ENCODE measurements around the gene HSBP1.

HSBP1 gene

DNA sequence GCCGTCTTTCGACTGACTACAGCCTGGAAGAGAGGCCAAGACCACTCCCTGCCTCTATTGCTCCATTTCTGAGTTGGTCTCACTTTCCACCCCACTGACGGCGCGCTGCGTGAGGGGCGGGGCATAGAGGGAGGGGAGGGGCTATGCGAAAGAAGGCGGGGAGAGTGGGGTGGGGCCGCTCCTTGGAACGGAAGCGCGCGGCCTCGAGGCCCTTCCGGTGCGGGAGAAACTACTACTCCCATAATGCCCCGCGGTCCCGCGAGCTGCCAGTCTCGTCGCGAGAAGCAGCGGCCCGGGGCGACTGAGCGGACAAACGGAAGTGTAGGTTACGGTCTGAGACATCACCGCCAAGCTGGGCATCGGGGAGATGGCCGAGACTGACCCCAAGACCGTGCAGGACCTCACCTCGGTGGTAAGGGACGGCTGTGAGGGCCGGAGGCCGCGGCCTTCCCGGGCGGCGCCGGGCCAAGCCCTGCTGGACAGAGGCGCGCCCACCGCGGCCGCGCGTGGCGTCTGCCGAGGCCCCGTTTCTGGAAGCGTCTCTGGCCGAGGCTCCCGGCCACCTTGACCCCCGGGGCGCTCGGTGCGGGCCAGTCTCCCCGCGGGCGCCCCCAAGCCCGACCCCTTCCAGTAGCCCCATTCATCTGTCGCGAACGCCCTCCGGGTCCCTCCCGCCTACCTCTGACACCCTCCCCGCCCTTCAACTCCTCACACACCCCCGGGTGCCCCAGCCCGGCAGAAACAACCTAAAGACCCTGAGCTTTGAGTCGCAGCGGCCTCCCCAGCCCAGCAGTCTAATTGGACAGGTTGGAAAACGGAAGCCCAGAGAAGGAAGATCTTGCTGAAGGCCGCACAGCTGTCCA, at the start of gene HSBP1:
TSS of gene HSBP1 (plus strand) at position 269 of the 863 bp plus-strand sequence. CDS start at position 368, 99 bp downstream.
- TF ChIP-seq, protein P1, sequence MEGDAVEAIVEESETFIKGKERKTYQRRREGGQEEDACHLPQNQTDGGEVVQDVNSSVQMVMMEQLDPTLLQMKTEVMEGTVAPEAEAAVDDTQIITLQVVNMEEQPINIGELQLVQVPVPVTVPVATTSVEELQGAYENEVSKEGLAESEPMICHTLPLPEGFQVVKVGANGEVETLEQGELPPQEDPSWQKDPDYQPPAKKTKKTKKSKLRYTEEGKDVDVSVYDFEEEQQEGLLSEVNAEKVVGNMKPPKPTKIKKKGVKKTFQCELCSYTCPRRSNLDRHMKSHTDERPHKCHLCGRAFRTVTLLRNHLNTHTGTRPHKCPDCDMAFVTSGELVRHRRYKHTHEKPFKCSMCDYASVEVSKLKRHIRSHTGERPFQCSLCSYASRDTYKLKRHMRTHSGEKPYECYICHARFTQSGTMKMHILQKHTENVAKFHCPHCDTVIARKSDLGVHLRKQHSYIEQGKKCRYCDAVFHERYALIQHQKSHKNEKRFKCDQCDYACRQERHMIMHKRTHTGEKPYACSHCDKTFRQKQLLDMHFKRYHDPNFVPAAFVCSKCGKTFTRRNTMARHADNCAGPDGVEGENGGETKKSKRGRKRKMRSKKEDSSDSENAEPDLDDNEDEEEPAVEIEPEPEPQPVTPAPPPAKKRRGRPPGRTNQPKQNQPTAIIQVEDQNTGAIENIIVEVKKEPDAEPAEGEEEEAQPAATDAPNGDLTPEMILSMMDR (IDR thresholded peaks at IDR 0.05; ENCODE audit: poor library complexity, severe bottlenecking) = no peak
- peaks cover 4% of the 10 kb centered on the region for H3K4me1 ChIP-seq (ENCODE audit: insufficient read depth, poor library complexity, severe bottlenecking)
- peak; percentile 93 for ATAC-seq (ENCODE audit: low read depth)

DNA sequence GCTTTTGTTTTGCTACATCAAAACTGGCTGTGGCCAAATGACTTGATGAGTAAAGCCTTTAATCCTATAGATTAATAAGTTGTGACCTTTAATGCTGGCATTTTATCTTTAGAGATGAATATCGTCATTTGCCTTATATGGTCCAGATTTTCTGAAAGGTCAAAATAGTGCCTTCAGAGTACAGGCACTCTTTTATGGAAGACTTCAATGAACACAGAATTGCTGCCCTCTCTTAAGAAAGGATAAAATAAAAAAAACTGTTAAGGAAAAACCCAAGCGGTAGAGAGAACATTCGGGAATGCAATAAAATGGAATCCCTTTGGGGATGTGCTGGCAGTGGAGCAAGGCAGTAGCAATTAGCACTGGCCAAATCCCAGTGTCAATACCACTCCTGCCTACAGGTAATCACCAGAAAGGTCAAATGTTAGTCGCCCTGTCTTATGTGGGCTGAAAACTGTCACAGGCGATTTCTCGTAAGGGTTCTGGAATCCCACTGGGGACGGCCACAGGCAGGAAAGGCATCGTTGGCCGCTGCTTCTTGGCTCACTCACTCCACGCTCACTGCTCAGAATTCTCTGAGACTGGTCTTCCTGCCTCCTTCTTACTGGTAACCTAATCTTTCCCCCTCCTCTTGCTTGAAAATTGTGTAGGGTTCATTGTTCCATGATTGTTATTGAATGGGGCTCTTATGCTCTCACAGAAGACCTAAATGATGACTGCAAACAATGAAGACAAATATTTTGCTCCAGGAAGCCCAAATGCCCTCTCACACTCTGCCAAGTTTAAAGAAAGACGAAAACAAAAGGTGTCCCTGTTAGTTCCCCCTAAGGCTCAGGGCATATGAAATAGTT, 45.4 kb upstream of the HSBP1 start:
- no peaks in the 10 kb centered on the region for H3K9me3 ChIP-seq (ENCODE audit: severe bottlenecking)
- no peaks in the 10 kb centered on the region for H3K4me1 ChIP-seq (ENCODE audit: insufficient read depth, poor library complexity, severe bottlenecking)
- no peak overlapping the region for H3K4me3 ChIP-seq (ENCODE audit: severe bottlenecking)
- ATAC-seq (ENCODE audit: low read depth) = no peak
- no peak for DNase-seq (ENCODE audit: low spot score)
- H3K27me3 ChIP-seq (ENCODE audit: insufficient read depth, poor library complexity, severe bottlenecking) = no peaks in the 10 kb centered on the region
- TF ChIP-seq, protein P1 (IDR thresholded peaks at IDR 0.05; ENCODE audit: poor library complexity, severe bottlenecking) = no peak
- H3K27ac ChIP-seq (ENCODE audit: poor library complexity, severe bottlenecking) = no peak overlapping the region
- no peaks in the 10 kb centered on the region for H3K36me3 ChIP-seq (ENCODE audit: low read depth)

More for the DNA sequence above, at the start of gene HSBP1:
- Histone ChIP-seq H3K36me3 (ENCODE audit: low read depth) (peaks cover 34% of the 10 kb centered on the region), H3K27me3 (ENCODE audit: insufficient read depth, poor library complexity, severe bottlenecking) (no peaks in the 10 kb centered on the region), H3K27ac (ENCODE audit: poor library complexity, severe bottlenecking) (peak within 1 kb of the TSS; percentile 40), H3K9me3 (ENCODE audit: severe bottlenecking) (no peaks in the 10 kb centered on the region), H3K4me3 (ENCODE audit: severe bottlenecking) (peak within 1 kb of the TSS; percentile 93)
- peak; percentile 96 for DNase-seq (ENCODE audit: low spot score)

DNA sequence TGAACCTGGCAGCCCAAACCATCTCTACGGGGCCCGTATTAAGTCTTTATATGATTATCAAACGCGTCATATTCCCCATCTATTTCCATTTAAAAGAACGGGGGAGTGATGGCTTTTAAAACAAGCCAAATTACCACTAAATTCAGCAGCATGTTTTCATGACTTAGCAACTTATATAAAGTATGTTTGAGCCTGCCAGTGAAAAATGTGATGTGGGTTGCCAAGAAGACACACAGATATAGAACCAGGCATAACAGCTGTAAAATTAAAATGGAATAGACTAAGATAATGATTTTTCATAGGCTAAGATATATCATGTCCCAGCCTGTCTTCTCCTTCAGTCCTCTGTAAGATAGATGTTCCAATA, 44.8 kb upstream of the HSBP1 start:
- TF ChIP-seq, protein P1 (IDR thresholded peaks at IDR 0.05; ENCODE audit: poor library complexity, severe bottlenecking) = no peak
- H3K4me3 ChIP-seq (ENCODE audit: severe bottlenecking) = no peak overlapping the region
- H3K27ac ChIP-seq (ENCODE audit: poor library complexity, severe bottlenecking) = no peak overlapping the region
- H3K27me3 ChIP-seq (ENCODE audit: insufficient read depth, poor library complexity, severe bottlenecking) = no peaks in the 10 kb centered on the region
- H3K36me3 ChIP-seq (ENCODE audit: low read depth) = no peaks in the 10 kb centered on the region
- no peak for DNase-seq (ENCODE audit: low spot score)
- no peaks in the 10 kb centered on the region for H3K4me1 ChIP-seq (ENCODE audit: insufficient read depth, poor library complexity, severe bottlenecking)
- ATAC-seq (ENCODE audit: low read depth) = no peak
- no peaks in the 10 kb centered on the region for H3K9me3 ChIP-seq (ENCODE audit: severe bottlenecking)

DNA sequence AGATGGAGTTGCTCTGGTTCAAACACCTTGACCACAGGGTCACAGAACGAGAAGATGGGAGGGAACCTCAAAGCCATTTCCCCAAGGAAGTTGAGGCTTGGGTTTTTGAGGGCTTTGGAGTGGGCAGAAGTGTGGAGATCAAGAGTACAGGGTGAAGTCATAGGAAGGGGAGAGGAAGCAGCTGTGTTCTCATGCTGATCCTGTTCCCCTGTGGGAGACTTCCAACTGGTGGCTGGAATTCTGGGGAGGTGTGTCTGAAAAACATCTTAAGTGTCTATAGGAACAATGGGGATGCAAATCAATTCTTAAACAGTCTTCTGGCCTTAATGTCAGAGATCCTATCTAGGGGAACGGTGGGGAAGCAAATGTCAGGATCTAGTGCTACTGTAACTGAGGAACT, 38.8 kb upstream of the HSBP1 start:
- DNase-seq (ENCODE audit: low spot score) = no peak

More for the DNA sequence above, 38.8 kb upstream of the HSBP1 start:
- TF ChIP-seq, protein P1 (IDR thresholded peaks at IDR 0.05; ENCODE audit: poor library complexity, severe bottlenecking) = no peak
- no peak overlapping the region for H3K27ac ChIP-seq (ENCODE audit: poor library complexity, severe bottlenecking)
- H3K36me3 ChIP-seq (ENCODE audit: low read depth) = no peaks in the 10 kb centered on the region
- no peak for ATAC-seq (ENCODE audit: low read depth)
- no peaks in the 10 kb centered on the region for H3K4me1 ChIP-seq (ENCODE audit: insufficient read depth, poor library complexity, severe bottlenecking)
- H3K27me3 ChIP-seq (ENCODE audit: insufficient read depth, poor library complexity, severe bottlenecking) = no peaks in the 10 kb centered on the region
- no peaks in the 10 kb centered on the region for H3K9me3 ChIP-seq (ENCODE audit: severe bottlenecking)
- no peak overlapping the region for H3K4me3 ChIP-seq (ENCODE audit: severe bottlenecking)
